ENCODE measurements around the gene PPP2R5D.

GRCh38 chr6:42981836-42982235 lies 2.5 kb upstream of the PPP2R5D start:
- TF ChIP-seq CTCF (IDR thresholded peaks at IDR 0.05) (no peak), ZFX (IDR thresholded peaks at IDR 0.05; ENCODE audit: borderline replicate concordance) (no peak)

All from 22Rv1 (cell line).